HG03159 (cell line): ENCODE data around the gene LINC00237.

ENCODE experiments used
- ATAC-seq: cut with Tn5 transposase; IDR thresholded peaks from one replicate; pipeline ENCODE4 v1.9.1; 2021; ENCODE audit warnings: mild to moderate bottlenecking, moderate library complexity; ENCODE audit not compliant: unreplicated experiment

Gene LINC00237

GRCh38 chr20:21125849-21126580, 19.9 kb upstream of the LINC00237 start, which contains the start of gene KIZ:
Gene KIZ (plus strand): TSS chr20:21126082. CDS start chr20:21126116, 34 bp downstream.
- peak; percentile 99 for ATAC-seq

DNA sequence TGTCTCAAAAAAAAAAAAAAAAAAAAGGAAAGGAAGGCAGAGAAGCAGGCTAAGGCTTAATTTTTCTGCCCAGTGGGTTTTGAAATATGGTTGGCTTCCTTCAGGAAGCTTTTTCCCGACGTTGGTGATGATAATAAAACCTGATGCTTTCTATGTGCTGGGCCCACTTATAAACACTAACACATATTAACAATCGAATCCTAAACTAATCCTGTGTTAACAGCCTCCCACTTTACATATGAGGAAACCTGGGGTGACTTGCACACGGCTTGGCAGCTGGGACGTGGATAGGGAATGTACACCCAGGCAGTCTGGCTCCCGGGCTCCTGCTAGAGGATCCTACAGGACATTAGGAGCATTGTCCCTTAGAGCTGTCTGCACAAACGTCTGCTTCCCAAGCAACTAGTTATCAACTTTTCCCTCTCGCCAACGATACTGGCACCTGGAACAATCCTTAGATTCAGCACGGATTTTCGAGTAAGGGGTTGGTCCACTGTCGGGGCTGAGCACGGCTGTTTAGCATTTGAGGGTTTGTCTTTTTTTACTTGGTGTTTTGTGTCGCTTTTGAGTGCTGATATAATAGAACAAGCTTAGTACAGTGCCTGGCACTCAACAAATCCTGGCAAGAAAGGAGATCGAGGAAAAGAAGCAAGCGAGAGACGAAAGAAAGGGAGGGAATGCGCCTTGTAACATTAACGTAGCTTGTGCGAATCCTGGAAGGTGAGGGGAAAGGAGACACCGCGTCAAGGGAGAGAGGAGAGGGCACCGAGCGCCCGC, 19.1 kb upstream of the LINC00237 start:
- peak; percentile 21 for ATAC-seq

DNA sequence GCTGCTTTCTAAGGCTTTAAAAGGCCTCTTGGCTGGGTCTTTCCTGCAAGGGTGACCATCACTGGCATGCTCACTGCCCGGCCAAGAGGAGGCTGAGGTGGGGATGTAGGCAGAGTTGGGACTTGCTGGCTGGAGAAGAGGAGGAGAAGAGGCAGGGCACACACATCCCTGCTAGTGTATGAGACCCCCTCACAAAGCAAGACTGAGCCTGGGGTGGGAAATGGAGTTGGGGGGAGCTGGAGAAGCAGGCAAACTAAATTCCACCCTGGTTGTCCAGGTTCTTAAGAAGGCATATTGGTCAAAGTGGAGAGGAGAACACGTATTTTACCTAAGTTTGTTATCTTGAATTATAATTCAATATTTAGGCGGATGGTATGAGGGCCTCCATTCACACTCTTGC, 18.0 kb upstream of the LINC00237 start:
- ATAC-seq = no peak

DNA sequence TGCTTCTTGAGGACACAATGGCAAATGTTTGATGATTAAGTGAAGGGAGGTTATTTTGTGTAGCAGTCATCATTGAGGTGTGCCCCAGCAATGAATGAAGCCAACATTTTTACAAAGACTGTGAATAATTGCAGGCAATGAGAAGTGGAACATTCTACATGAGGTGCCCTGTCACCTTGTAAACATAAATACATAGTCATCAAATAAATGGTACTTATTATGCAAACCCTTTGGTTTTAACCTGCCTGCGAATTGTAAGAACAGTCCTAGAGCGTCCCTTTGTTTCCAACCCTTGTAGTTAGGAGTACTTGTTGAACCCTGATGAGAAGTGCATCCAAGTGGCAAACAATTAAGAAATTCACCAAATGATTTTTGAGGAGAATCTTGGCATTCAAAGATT, 12.6 kb upstream of the LINC00237 start:
- ATAC-seq = no peak

GRCh38 chr20:21118138-21118537, 12.0 kb upstream of the LINC00237 start:
- no peak for ATAC-seq

- ATAC-seq = no peak
These were observed 11.4 kb upstream of the LINC00237 start for GRCh38 chr20:21117521-21117920.

GRCh38 chr20:21114584-21114983, 8.4 kb upstream of the LINC00237 start:
- ATAC-seq = no peak

- no peak for ATAC-seq
These were observed 7.5 kb upstream of the LINC00237 start for GRCh38 chr20:21113697-21114096.

DNA sequence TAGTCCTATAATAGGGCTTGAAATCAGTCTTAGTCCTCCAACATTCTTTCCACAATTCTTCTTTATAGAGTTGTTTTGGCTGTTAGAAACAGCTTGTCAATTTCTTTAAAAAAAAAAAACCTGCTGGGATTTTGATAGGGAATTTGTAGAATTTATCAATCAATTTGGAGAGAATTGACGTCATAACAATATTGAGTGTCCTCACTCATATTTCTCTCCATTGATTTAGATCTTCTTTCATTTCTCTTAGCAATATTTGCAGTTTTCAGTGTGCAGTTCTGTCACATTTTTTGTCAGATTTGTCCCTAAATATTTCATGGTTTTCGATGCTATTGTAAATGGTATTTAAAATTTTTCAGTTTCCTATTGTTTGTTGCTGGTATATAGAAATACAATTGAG, 5.3 kb upstream of the LINC00237 start:
- no peak for ATAC-seq

DNA sequence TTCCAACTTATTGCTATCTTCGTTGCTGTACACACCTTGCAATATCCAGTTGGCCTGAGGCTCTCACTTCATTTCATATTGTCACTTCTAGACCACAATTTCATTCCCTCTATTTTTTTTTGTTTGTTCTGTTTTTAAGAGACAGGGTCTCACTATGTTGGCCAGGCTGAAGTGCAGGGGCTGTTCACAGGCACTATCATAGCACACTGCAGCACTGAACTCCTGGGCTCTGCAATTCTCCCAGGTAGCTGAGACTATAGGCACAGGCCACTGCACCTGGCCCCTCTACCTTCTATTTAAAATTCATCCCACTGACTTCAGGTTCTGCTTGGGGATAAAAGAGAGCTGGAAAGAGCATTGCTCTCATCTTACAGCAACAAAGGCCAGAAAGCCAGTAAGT, 4.7 kb upstream of the LINC00237 start:
- ATAC-seq = no peak

GRCh38 chr20:21109144-21109543, 3.0 kb upstream of the LINC00237 start:
- ATAC-seq = no peak

- no peak for ATAC-seq
These were observed 558 bp downstream of the LINC00237 start for GRCh38 chr20:21105429-21106170.

- no peak for ATAC-seq
These were observed 1.2 kb downstream of the LINC00237 start for GRCh38 chr20:21104921-21105320.

DNA sequence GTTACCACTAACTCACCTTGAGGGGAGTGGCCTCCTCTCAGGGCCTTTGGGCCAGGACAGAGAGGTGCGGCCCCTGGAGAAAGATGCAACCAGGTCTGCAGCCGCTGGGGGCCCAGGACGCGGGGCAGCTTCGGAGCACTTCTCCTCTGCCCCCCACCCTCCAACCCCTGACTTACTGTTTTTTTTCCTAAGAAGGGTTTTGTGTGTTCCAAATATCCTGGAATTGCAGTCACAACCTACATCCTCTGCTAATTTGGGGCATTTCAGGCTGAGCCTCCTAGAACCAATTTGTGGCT, 1.7 kb downstream of the LINC00237 start:
- no peak for ATAC-seq

DNA sequence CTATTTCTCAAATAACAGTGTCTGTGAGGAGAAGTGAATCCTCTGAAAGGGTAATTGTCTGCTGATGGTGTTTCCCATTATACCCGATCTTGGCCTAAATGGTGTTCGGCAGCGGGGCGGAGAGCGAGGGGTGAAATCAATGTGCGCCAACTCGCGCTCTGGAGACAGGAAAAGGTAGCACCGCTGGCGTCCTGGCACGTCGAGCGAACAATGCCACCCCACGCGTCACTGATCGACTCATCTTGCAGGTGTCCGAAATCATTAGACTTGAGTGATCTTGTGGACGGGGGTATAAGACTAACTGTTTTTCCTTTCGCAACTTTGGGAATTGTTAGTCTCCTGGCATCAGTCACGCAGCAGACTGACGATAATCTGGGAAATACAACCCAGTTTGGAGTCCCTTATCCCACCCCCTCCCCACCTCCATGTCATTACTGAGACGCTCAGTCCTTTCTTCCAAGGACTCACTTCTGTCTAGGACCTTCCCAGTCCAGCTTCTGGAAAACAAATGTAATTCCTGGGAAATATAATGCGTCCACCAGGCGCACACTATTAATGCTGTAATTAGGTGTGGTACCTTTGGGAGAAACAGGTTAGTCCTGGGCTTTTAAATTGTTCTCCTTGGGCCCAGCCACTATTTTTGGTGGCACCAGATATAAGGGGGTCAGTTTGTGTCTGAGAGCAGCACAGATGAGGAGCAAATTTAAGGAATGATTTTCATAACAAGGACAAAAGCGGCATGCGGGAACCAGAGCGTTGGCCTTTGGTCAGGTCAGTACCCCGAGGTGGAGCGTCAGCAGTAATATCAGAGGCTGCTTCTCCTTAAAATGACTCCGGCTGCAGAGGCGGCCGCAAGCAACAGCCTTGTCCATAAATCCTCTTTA, 2.3 kb downstream of the LINC00237 start:
- no peak for ATAC-seq

GRCh38 chr20:21102603-21103311, 3.4 kb downstream of the LINC00237 start:
- ATAC-seq = no peak

- no peak for ATAC-seq
These were observed 4.1 kb downstream of the LINC00237 start for GRCh38 chr20:21101932-21102575.

DNA sequence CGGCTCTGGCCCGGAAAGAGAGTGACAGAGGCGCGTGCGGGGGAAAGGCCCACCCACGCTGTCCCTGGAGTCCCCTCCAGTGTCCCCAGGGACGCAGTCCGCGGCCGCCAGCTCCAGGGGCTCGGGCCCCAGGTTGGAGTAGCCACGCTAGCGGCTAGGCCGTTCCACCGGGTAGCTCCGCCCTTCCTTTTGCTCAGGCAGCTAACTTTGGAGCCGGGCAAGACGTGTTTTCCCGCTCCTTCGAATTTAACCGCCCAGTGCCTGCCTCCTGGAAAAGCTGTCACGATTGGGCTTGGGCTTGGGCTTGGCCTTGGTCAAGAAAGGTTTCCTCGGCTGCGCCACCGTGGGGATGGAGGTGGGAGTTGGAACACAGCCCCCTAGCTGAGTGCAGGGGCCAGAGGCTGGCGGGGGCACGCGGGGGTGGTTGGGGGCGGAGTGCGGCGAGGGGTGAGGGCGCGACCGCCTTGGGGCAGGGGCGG, 4.7 kb downstream of the LINC00237 start:
- ATAC-seq = no peak
